CD14-positive monocyte (primary cell): ENCODE results near the gene TCF4. TPM values are rescaled to one million over a fixed set of nuclear protein-coding genes. Genes with fewer than 3 reads are reported as not detected.

Source experiments
- DNase-seq, 3 donors: peaks; one replicate each; pipeline ENCODE4 v3.0.0-alpha.2; 2011 to 2022
- H2AFZ ChIP-seq: 2 replicates; pipeline ENCODE4 v1.6.0; 2012; ENCODE audit warnings: mild to moderate bottlenecking, low read depth, low read length, inconsistent platforms; ENCODE audit not compliant: insufficient read depth, poor library complexity, severe bottlenecking
- H3K27ac ChIP-seq, 2 donors: 1 replicate in 1 of 2; 2 replicates in 1 of 2; pipeline ENCODE4 v1.5.1; 2012 to 2013; ENCODE audit warnings: low read length in 2 of 2, control low read depth in 1 of 2, inconsistent platforms in 1 of 2, low read depth in 1 of 2, mild to moderate bottlenecking in 1 of 2
- H3K27me3 ChIP-seq, 2 donors: one replicate each; pipeline versions ENCODE4 v1.6.0 to v1.6.1; 2011 to 2013; ENCODE audit warnings: low read length in 2 of 2; ENCODE audit not compliant: control insufficient read depth in 2 of 2, insufficient read depth in 2 of 2
- H3K36me3 ChIP-seq, 2 donors: replicated peaks in 1 of 2; 1 replicate in 1 of 2; 2 replicates in 1 of 2; pipeline versions ENCODE4 v1.5.1 to v1.6.1; 2012 to 2013; ENCODE audit warnings: low read length in 2 of 2, control low read depth in 1 of 2, inconsistent platforms in 1 of 2, mild to moderate bottlenecking in 1 of 2; ENCODE audit not compliant: insufficient read depth in 2 of 2, control insufficient read depth in 1 of 2
- H3K4me1 ChIP-seq, 2 donors: 1 replicate in 1 of 2; 2 replicates in 1 of 2; pipeline versions ENCODE4 v1.5.1 to v1.6.1; 2012 to 2013; ENCODE audit warnings: low read length in 2 of 2, control low read depth in 1 of 2, inconsistent platforms in 1 of 2, mild to moderate bottlenecking in 1 of 2, moderate library complexity in 1 of 2; ENCODE audit not compliant: insufficient read depth in 2 of 2, control insufficient read depth in 1 of 2
- H3K4me2 ChIP-seq: replicated peaks from 2 replicates; pipeline ENCODE3; 2012; ENCODE audit warnings: low read length, moderate library complexity, mild to moderate bottlenecking; ENCODE audit not compliant: poor library complexity, severe bottlenecking; ENCODE audit errors: extremely low read depth
- H3K4me3 ChIP-seq, 3 experiments: fragments of 200-600 bp in 1 of 3; sonication (generic) in 1 of 3; replicated peaks in 1 of 3; 1 replicate in 2 of 3; 2 replicates in 1 of 3; pipeline ENCODE4 v1.5.1; 2011 to 2013; ENCODE audit warnings: low read length in 3 of 3, mild to moderate bottlenecking in 3 of 3, control low read depth in 2 of 3, low read depth in 2 of 3, inconsistent platforms in 1 of 3, moderate library complexity in 1 of 3
- H3K79me2 ChIP-seq: 2 replicates; pipeline ENCODE4 v1.6.0; 2012; ENCODE audit warnings: mild to moderate bottlenecking, control low read depth, inconsistent platforms, low read length, moderate library complexity; ENCODE audit not compliant: insufficient read depth
- H3K9ac ChIP-seq: 2 replicates; pipeline ENCODE4 v1.6.0; 2017; ENCODE audit warnings: low read length, mild to moderate bottlenecking; ENCODE audit not compliant: insufficient read depth, poor library complexity, severe bottlenecking
- H3K9me3 ChIP-seq, 2 donors: replicated peaks in 1 of 2; 1 replicate in 1 of 2; 2 replicates in 1 of 2; pipeline versions ENCODE4 v1.5.1 to v1.6.1; 2012 to 2013; ENCODE audit warnings: low read length in 2 of 2, control low read depth in 1 of 2; ENCODE audit not compliant: control insufficient read depth in 1 of 2, insufficient read depth in 1 of 2
- H4K20me1 ChIP-seq: 2 replicates; pipeline ENCODE4 v1.6.0; 2012; ENCODE audit warnings: mild to moderate bottlenecking, low read length, control low read depth, moderate library complexity; ENCODE audit not compliant: insufficient read depth
- H3K27ac Mint-ChIP-seq, 7 donors: one replicate each; pipeline ENCODE4 v1.8.0; 2020; ENCODE audit warnings: mild to moderate bottlenecking in 7 of 7, mixed read lengths in 7 of 7, moderate library complexity in 6 of 7, inconsistent platforms in 2 of 7
- H3K27me3 Mint-ChIP-seq, 3 donors: one replicate each; pipeline ENCODE4 v1.8.0; 2021 to 2022; ENCODE audit warnings: low read depth in 3 of 3, mild to moderate bottlenecking in 3 of 3, mixed read lengths in 3 of 3, moderate library complexity in 3 of 3, inconsistent platforms in 1 of 3
- H3K36me3 Mint-ChIP-seq, 2 donors: one replicate each; pipeline ENCODE4 v1.8.0; 2020; ENCODE audit warnings: mixed read lengths in 2 of 2, inconsistent platforms in 1 of 2, mild to moderate bottlenecking in 1 of 2
- H3K4me1 Mint-ChIP-seq: one replicate; pipeline ENCODE4 v1.8.0; 2020; ENCODE audit warnings: mild to moderate bottlenecking, mixed read lengths
- H3K4me3 Mint-ChIP-seq, 2 donors: one replicate each; pipeline ENCODE4 v1.8.0; 2020; ENCODE audit warnings: mild to moderate bottlenecking in 2 of 2, mixed read lengths in 2 of 2, moderate library complexity in 1 of 2
- H3K9me3 Mint-ChIP-seq, 7 donors: one replicate each; pipeline ENCODE4 v1.8.0; 2020 to 2022; ENCODE audit warnings: mixed read lengths in 7 of 7, mild to moderate bottlenecking in 6 of 7, moderate library complexity in 6 of 7, inconsistent platforms in 2 of 7
- WGBS: methylation state at CpG from one replicate; pipeline ENCODE4 v1.1.5; 2013; ENCODE audit warnings: missing lambda C conversion rate; ENCODE audit not compliant: insufficient coverage; 5-methylcytosine and 5-hydroxymethylcytosine counted together
- intact Hi-C, 2 donors: fragments of 100-400 bp; cut with micrococcal nuclease; formaldehyde crosslinking; loops; one replicate each; pipeline versions ENCODE4 v1.15.0 to v1.15.1; 2023
- polyA plus RNA-seq, 3 donors: library from polyadenylated mRNA; depleted of rRNA in 1 of 3; unstranded in 2 of 3; stranded (reverse) in 1 of 3; fragments of 300-500 nt in 2 of 3; fragments of >200 nt in 1 of 3; fragmentation: Illumina TruSeq in 2 of 3; gene quantifications; 1 replicate in 2 of 3; 2 replicates in 1 of 3; pipeline ENCODE4 v1.2.3, GENCODE V29; 2012 to 2021
- TF ChIP-seq, protein P1 (sequence below): fragments of 200-600 bp; IDR thresholded peaks from one replicate; pipeline ENCODE4 v1.8.0; 2022; ENCODE audit warnings: antibody characterized with exemption, mild to moderate bottlenecking

TCF4 gene
- polyA plus RNA-seq, 3 donors, result 5.9 to 12.9 (median 10.7) TPM

DNA sequence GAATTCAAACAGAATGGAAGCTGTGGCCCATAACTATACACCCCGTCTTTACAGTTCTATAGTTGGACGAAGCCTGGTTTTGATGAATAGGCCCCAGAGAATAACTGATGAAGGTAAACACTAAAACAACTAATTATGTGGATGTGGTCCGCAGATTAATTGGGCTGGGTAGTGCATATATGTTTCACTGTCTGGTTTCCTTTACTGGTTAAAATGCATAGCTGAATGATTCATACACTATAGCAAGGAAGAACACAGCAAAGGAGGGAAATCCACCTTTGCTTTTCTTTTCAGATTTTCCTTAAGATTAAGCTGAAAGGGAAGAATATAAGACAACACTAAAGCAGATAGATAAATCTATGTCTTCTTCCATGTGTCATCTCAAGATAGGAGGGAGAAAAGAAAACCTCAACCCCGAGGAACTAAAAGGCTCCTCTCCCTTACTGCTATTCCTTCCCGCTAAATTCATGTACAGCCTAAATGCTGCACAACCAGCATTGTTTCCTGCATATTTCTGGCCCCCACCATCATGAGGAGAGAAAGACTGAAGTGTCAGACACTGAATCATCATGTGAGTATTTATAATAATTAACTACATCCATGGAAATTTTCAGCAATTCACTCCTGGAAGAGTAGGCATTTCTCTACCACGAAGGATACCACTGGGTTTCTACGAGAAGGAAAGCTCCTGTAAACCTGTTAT lies 331.6 kb downstream of the TCF4 start:
- intact Hi-C loops, result no loop called here
- Histone ChIP-seq H2AFZ (no peak overlapping the region), H3K79me2 (no peaks in the 10 kb centered on the region), H3K9ac (no peak overlapping the region), H3K27me3 (no peaks in the 10 kb centered on the region), H3K4me2 (no peak overlapping the region), H3K4me1 (peaks cover 0 to 5% of the 10 kb centered on the region in 2 donors), H3K36me3 (peaks cover 0 to 7% of the 10 kb centered on the region in 2 donors), H3K4me3 (no peak overlapping the region), H3K27ac (no peak overlapping the region), H4K20me1 (no peaks in the 10 kb centered on the region), H3K9me3 (no peaks in the 10 kb centered on the region)
- WGBS, result 100% methylated on average over 2 of the region's 7 CpGs
- TF ChIP-seq, protein P1, sequence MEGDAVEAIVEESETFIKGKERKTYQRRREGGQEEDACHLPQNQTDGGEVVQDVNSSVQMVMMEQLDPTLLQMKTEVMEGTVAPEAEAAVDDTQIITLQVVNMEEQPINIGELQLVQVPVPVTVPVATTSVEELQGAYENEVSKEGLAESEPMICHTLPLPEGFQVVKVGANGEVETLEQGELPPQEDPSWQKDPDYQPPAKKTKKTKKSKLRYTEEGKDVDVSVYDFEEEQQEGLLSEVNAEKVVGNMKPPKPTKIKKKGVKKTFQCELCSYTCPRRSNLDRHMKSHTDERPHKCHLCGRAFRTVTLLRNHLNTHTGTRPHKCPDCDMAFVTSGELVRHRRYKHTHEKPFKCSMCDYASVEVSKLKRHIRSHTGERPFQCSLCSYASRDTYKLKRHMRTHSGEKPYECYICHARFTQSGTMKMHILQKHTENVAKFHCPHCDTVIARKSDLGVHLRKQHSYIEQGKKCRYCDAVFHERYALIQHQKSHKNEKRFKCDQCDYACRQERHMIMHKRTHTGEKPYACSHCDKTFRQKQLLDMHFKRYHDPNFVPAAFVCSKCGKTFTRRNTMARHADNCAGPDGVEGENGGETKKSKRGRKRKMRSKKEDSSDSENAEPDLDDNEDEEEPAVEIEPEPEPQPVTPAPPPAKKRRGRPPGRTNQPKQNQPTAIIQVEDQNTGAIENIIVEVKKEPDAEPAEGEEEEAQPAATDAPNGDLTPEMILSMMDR, result no peak
- no peak for DNase-seq
- H3K27ac Mint-ChIP-seq, result no peak overlapping the region
- H3K27me3 Mint-ChIP-seq, result no peaks in the 10 kb centered on the region
- no peaks in the 10 kb centered on the region for H3K9me3 Mint-ChIP-seq
- H3K4me3 Mint-ChIP-seq, result no peak overlapping the region
- H3K4me1 Mint-ChIP-seq, result peaks cover 6% of the 10 kb centered on the region
- peaks cover 5 to 18% of the 10 kb centered on the region in 2 donors for H3K36me3 Mint-ChIP-seq

DNA sequence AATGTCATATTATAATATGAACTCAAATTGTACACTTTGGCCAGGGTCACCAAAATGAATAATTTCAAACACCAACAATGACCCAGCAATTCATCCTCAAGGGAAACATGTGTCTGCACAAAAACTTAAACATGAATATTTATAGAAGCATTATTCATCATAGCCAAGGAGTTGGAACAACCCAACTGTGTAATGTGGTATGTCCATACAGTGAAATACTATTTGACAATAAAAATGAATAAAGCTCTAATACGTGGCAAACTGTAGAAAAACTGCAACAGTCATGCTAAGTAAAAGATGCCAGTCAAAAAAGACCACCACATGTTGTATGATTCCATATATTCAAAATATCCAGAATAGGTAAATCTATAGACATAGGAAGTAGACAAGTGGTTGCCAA lies 334.2 kb downstream of the TCF4 start:
- peaks cover 6% of the 10 kb centered on the region for H3K4me1 Mint-ChIP-seq
- Histone ChIP-seq H3K9me3 (no peaks in the 10 kb centered on the region), H3K4me1 (peaks cover 0 to 5% of the 10 kb centered on the region in 2 donors), H3K4me3 (no peak overlapping the region), H3K9ac (no peak overlapping the region), H3K27ac (no peak overlapping the region), H4K20me1 (no peaks in the 10 kb centered on the region), H2AFZ (no peak overlapping the region), H3K27me3 (no peaks in the 10 kb centered on the region), H3K36me3 (peaks cover 0 to 7% of the 10 kb centered on the region in 2 donors), H3K79me2 (no peaks in the 10 kb centered on the region), H3K4me2 (no peak overlapping the region)
- peaks cover 5 to 15% of the 10 kb centered on the region in 2 donors for H3K36me3 Mint-ChIP-seq
- TF ChIP-seq, protein P1, result no peak
- intact Hi-C loops, result no loop called here
- H3K27ac Mint-ChIP-seq, result no peak overlapping the region
- no CpG with 5 or more reads among the region's 1 CpG for WGBS
- no peaks in the 10 kb centered on the region for H3K9me3 Mint-ChIP-seq
- H3K4me3 Mint-ChIP-seq, result no peak overlapping the region
- DNase-seq, result no peak
- H3K27me3 Mint-ChIP-seq, result no peaks in the 10 kb centered on the region
